CD14-positive monocyte (primary cell): ENCODE measurements around the gene NIPAL3. TPM values are rescaled to one million over a fixed set of nuclear protein-coding genes. Genes with fewer than 3 reads are reported as not detected.
A peak's percentile ranks its signal among the peaks of the same experiment; 100 is the strongest.

Experiments
- DNase-seq, 3 donors: peaks; one replicate each; pipeline ENCODE4 v3.0.0-alpha.2; 2011 to 2022
- H2AFZ ChIP-seq: 2 replicates; pipeline ENCODE4 v1.6.0; 2012; ENCODE audit warnings: mild to moderate bottlenecking, low read depth, low read length, inconsistent platforms; ENCODE audit not compliant: insufficient read depth, poor library complexity, severe bottlenecking
- H3K27ac ChIP-seq, 2 donors: 1 replicate in 1 of 2; 2 replicates in 1 of 2; pipeline ENCODE4 v1.5.1; 2012 to 2013; ENCODE audit warnings: low read length in 2 of 2, control low read depth in 1 of 2, inconsistent platforms in 1 of 2, low read depth in 1 of 2, mild to moderate bottlenecking in 1 of 2
- H3K27me3 ChIP-seq, 2 donors: one replicate each; pipeline versions ENCODE4 v1.6.0 to v1.6.1; 2011 to 2013; ENCODE audit warnings: low read length in 2 of 2; ENCODE audit not compliant: control insufficient read depth in 2 of 2, insufficient read depth in 2 of 2
- H3K36me3 ChIP-seq, 2 donors: replicated peaks in 1 of 2; 1 replicate in 1 of 2; 2 replicates in 1 of 2; pipeline versions ENCODE4 v1.5.1 to v1.6.1; 2012 to 2013; ENCODE audit warnings: low read length in 2 of 2, control low read depth in 1 of 2, inconsistent platforms in 1 of 2, mild to moderate bottlenecking in 1 of 2; ENCODE audit not compliant: insufficient read depth in 2 of 2, control insufficient read depth in 1 of 2
- H3K4me1 ChIP-seq, 2 donors: 1 replicate in 1 of 2; 2 replicates in 1 of 2; pipeline versions ENCODE4 v1.5.1 to v1.6.1; 2012 to 2013; ENCODE audit warnings: low read length in 2 of 2, control low read depth in 1 of 2, inconsistent platforms in 1 of 2, mild to moderate bottlenecking in 1 of 2, moderate library complexity in 1 of 2; ENCODE audit not compliant: insufficient read depth in 2 of 2, control insufficient read depth in 1 of 2
- H3K4me2 ChIP-seq: replicated peaks from 2 replicates; pipeline ENCODE3; 2012; ENCODE audit warnings: low read length, moderate library complexity, mild to moderate bottlenecking; ENCODE audit not compliant: poor library complexity, severe bottlenecking; ENCODE audit errors: extremely low read depth
- H3K4me3 ChIP-seq, 3 experiments: fragments of 200-600 bp in 1 of 3; sonication (generic) in 1 of 3; replicated peaks in 1 of 3; 1 replicate in 2 of 3; 2 replicates in 1 of 3; pipeline ENCODE4 v1.5.1; 2011 to 2013; ENCODE audit warnings: low read length in 3 of 3, mild to moderate bottlenecking in 3 of 3, control low read depth in 2 of 3, low read depth in 2 of 3, inconsistent platforms in 1 of 3, moderate library complexity in 1 of 3
- H3K79me2 ChIP-seq: 2 replicates; pipeline ENCODE4 v1.6.0; 2012; ENCODE audit warnings: mild to moderate bottlenecking, control low read depth, inconsistent platforms, low read length, moderate library complexity; ENCODE audit not compliant: insufficient read depth
- H3K9ac ChIP-seq: 2 replicates; pipeline ENCODE4 v1.6.0; 2017; ENCODE audit warnings: low read length, mild to moderate bottlenecking; ENCODE audit not compliant: insufficient read depth, poor library complexity, severe bottlenecking
- H3K9me3 ChIP-seq, 2 donors: replicated peaks in 1 of 2; 1 replicate in 1 of 2; 2 replicates in 1 of 2; pipeline versions ENCODE4 v1.5.1 to v1.6.1; 2012 to 2013; ENCODE audit warnings: low read length in 2 of 2, control low read depth in 1 of 2; ENCODE audit not compliant: control insufficient read depth in 1 of 2, insufficient read depth in 1 of 2
- H4K20me1 ChIP-seq: 2 replicates; pipeline ENCODE4 v1.6.0; 2012; ENCODE audit warnings: mild to moderate bottlenecking, low read length, control low read depth, moderate library complexity; ENCODE audit not compliant: insufficient read depth
- H3K27ac Mint-ChIP-seq, 7 donors: one replicate each; pipeline ENCODE4 v1.8.0; 2020; ENCODE audit warnings: mild to moderate bottlenecking in 7 of 7, mixed read lengths in 7 of 7, moderate library complexity in 6 of 7, inconsistent platforms in 2 of 7
- H3K27me3 Mint-ChIP-seq, 3 donors: one replicate each; pipeline ENCODE4 v1.8.0; 2021 to 2022; ENCODE audit warnings: low read depth in 3 of 3, mild to moderate bottlenecking in 3 of 3, mixed read lengths in 3 of 3, moderate library complexity in 3 of 3, inconsistent platforms in 1 of 3
- H3K36me3 Mint-ChIP-seq, 2 donors: one replicate each; pipeline ENCODE4 v1.8.0; 2020; ENCODE audit warnings: mixed read lengths in 2 of 2, inconsistent platforms in 1 of 2, mild to moderate bottlenecking in 1 of 2
- H3K4me1 Mint-ChIP-seq: one replicate; pipeline ENCODE4 v1.8.0; 2020; ENCODE audit warnings: mild to moderate bottlenecking, mixed read lengths
- H3K4me3 Mint-ChIP-seq, 2 donors: one replicate each; pipeline ENCODE4 v1.8.0; 2020; ENCODE audit warnings: mild to moderate bottlenecking in 2 of 2, mixed read lengths in 2 of 2, moderate library complexity in 1 of 2
- H3K9me3 Mint-ChIP-seq, 7 donors: one replicate each; pipeline ENCODE4 v1.8.0; 2020 to 2022; ENCODE audit warnings: mixed read lengths in 7 of 7, mild to moderate bottlenecking in 6 of 7, moderate library complexity in 6 of 7, inconsistent platforms in 2 of 7
- CTCF ChIP-seq: fragments of 200-600 bp; IDR thresholded peaks from one replicate; pipeline ENCODE4 v1.8.0; 2022; ENCODE audit warnings: antibody characterized with exemption, mild to moderate bottlenecking
- WGBS: methylation state at CpG from one replicate; pipeline ENCODE4 v1.1.5; 2013; ENCODE audit warnings: missing lambda C conversion rate; ENCODE audit not compliant: insufficient coverage; 5-methylcytosine and 5-hydroxymethylcytosine counted together
- intact Hi-C, 2 donors: fragments of 100-400 bp; cut with micrococcal nuclease; formaldehyde crosslinking; loops; one replicate each; pipeline versions ENCODE4 v1.15.0 to v1.15.1; 2023
- polyA plus RNA-seq, 3 donors: library from polyadenylated mRNA; depleted of rRNA in 1 of 3; unstranded in 2 of 3; stranded (reverse) in 1 of 3; fragments of 300-500 nt in 2 of 3; fragments of >200 nt in 1 of 3; fragmentation: Illumina TruSeq in 2 of 3; gene quantifications; 1 replicate in 2 of 3; 2 replicates in 1 of 3; pipeline ENCODE4 v1.2.3, GENCODE V29; 2012 to 2021

Gene NIPAL3
- polyA plus RNA-seq, 3 donors, result 5.9 to 9.6 (median 6.6) TPM

GRCh38 chr1:24414775-24415333 is 748 bp upstream of the NIPAL3 start:
- peak overlapping the region; percentile 12 to 95 (median 58) for H3K4me3 ChIP-seq
- TF ChIP-seq CTCF, result no peak
- no peak for DNase-seq
- H3K27ac ChIP-seq, result no peak overlapping the region
- Mint-ChIP-seq H3K27ac (peak overlapping the region in 4 of 7 donors; percentile 59 to 85 (median 75)), H3K4me3 (peak overlapping the region; percentile 97 to 99), H3K36me3 (peaks cover 0 to 7% of the 10 kb centered on the region in 2 donors), H3K27me3 (peaks cover 0 to 6% (median 0%) of the 10 kb centered on the region in 3 donors), H3K9me3 (no peaks in the 10 kb centered on the region), H3K4me1 (peaks cover 60% of the 10 kb centered on the region)
- H3K9ac ChIP-seq, result peak overlapping the region; percentile 64
- no peaks in the 10 kb centered on the region for H3K27me3 ChIP-seq
- no peaks in the 10 kb centered on the region for H4K20me1 ChIP-seq
- intact Hi-C loops, result loop anchor here in 1 of 2 donors (5.0 kb wide), 1 partner anchor 87 kb away; the partner anchor contains the start of gene RCAN3
- H3K79me2 ChIP-seq, result peaks cover 31% of the 10 kb centered on the region
- H3K36me3 ChIP-seq, result no peaks in the 10 kb centered on the region
- WGBS, result 68% methylated on average over 19 of the region's 22 CpGs
- H3K4me1 ChIP-seq, result peaks cover 36 to 56% of the 10 kb centered on the region in 2 donors
- peak overlapping the region; percentile 95 for H2AFZ ChIP-seq
- H3K4me2 ChIP-seq, result peak overlapping the region; percentile 88
- no peaks in the 10 kb centered on the region for H3K9me3 ChIP-seq

GRCh38 chr1:24415910-24416665 is 486 bp downstream of the NIPAL3 start:
- H3K36me3 Mint-ChIP-seq, result peaks cover 0 to 10% of the 10 kb centered on the region in 2 donors
- peak overlapping the region; percentile 97 to 99 for H3K4me3 Mint-ChIP-seq
- peaks cover 45 to 67% of the 10 kb centered on the region in 2 donors for H3K4me1 ChIP-seq
- peaks cover 72% of the 10 kb centered on the region for H3K4me1 Mint-ChIP-seq
- intact Hi-C loops, result loop anchor here in 1 of 2 donors (5.0 kb wide), 1 partner anchor 86 kb away; the partner anchor contains the start of gene RCAN3
- 4% methylated on average over 31 of the region's 35 CpGs for WGBS
- peak overlapping the region; percentile 64 for H3K9ac ChIP-seq
- peak overlapping the region; percentile 95 for H2AFZ ChIP-seq
- DNase-seq, result peak in 2 of 3 donors; percentile 24 to 33
- no peaks in the 10 kb centered on the region for H3K36me3 ChIP-seq
- no peak for TF ChIP-seq CTCF
- H3K27ac Mint-ChIP-seq, result peak overlapping the region; percentile 75 to 90 (median 83)
- peak overlapping the region; percentile 58 to 95 (median 73) for H3K4me3 ChIP-seq
- H3K79me2 ChIP-seq, result peaks cover 33% of the 10 kb centered on the region
- peaks cover 0 to 6% (median 0%) of the 10 kb centered on the region in 3 donors for H3K27me3 Mint-ChIP-seq
- H3K9me3 ChIP-seq, result no peaks in the 10 kb centered on the region
- H3K27me3 ChIP-seq, result no peaks in the 10 kb centered on the region
- H3K27ac ChIP-seq, result peak overlapping the region in 1 of 2 donors; percentile 79
- peak overlapping the region; percentile 88 for H3K4me2 ChIP-seq
- no peaks in the 10 kb centered on the region for H4K20me1 ChIP-seq
- no peaks in the 10 kb centered on the region for H3K9me3 Mint-ChIP-seq
